Spleen (tissue), 11 donors: ENCODE data around the gene ENGASE. TPM values are rescaled to one million over a fixed set of nuclear protein-coding genes. Genes with fewer than 3 reads are reported as not detected.

Experiments
- DNase-seq: peaks from one replicate; pipeline ENCODE4 v3.0.0-alpha.2; 2020
- H3K27ac ChIP-seq, 8 donors: fragments of 200-600 bp; sonication (generic) in 7 of 8; 1 replicate in 4 of 8; 2 replicates in 4 of 8; pipeline versions ENCODE4 v1.5.0 to v1.8.0; 2016 to 2021; ENCODE audit warnings: inconsistent platforms in 4 of 8, mild to moderate bottlenecking in 4 of 8, moderate library complexity in 1 of 8
- H3K27me3 ChIP-seq, 7 donors: fragments of 200-600 bp; sonication (generic) in 6 of 7; replicated peaks in 1 of 7; 1 replicate in 4 of 7; 2 replicates in 3 of 7; pipeline versions ENCODE4 v1.5.0 to v1.8.0; 2016 to 2021; ENCODE audit warnings: inconsistent platforms in 3 of 7, mild to moderate bottlenecking in 1 of 7
- H3K36me3 ChIP-seq, 6 donors: fragments of 200-600 bp; sonication (generic) in 5 of 6; 1 replicate in 4 of 6; 2 replicates in 2 of 6; pipeline versions ENCODE4 v1.5.0 to v1.8.0; 2016 to 2021; ENCODE audit warnings: inconsistent platforms in 2 of 6
- H3K4me1 ChIP-seq, 6 donors: fragments of 200-600 bp; sonication (generic) in 5 of 6; 1 replicate in 3 of 6; 2 replicates in 3 of 6; pipeline versions ENCODE4 v1.5.0 to v1.8.0; 2016 to 2021; ENCODE audit warnings: inconsistent platforms in 3 of 6
- H3K4me3 ChIP-seq, 8 donors: fragments of 200-600 bp; sonication (generic) in 7 of 8; 1 replicate in 4 of 8; 2 replicates in 4 of 8; pipeline versions ENCODE4 v1.5.0 to v1.8.0; 2016 to 2021; ENCODE audit warnings: inconsistent platforms in 4 of 8, mild to moderate bottlenecking in 4 of 8, moderate library complexity in 2 of 8
- H3K9me3 ChIP-seq, 8 donors: fragments of 200-600 bp; sonication (generic) in 7 of 8; 1 replicate in 4 of 8; 2 replicates in 4 of 8; pipeline versions ENCODE4 v1.5.0 to v1.8.0; 2016 to 2021; ENCODE audit warnings: inconsistent platforms in 4 of 8
- POLR2A ChIP-seq, 3 donors: fragments of 450-650 bp; IDR thresholded peaks; one replicate each; pipeline ENCODE4 v1.5.1; 2017; ENCODE audit warnings: antibody characterized with exemption in 3 of 3, mild to moderate bottlenecking in 1 of 3
- POLR2AphosphoS5 ChIP-seq, 3 donors: sonication (generic); formaldehyde crosslinking; IDR thresholded peaks; one replicate each; pipeline ENCODE4 v1.5.1; 2017; ENCODE audit warnings: antibody characterized with exemption in 3 of 3
- WGBS, 5 donors: extraction: QIAGEN DNeasy Blood & Tissue Kit in 3 of 5; methylation state at CpG; one replicate each; pipeline versions ENCODE4 v1.1.5 to v1.1.7; 2013 to 2018; 5-methylcytosine and 5-hydroxymethylcytosine counted together
- intact Hi-C: fragments of 100-400 bp; cut with DNase I; formaldehyde crosslinking; loops from one replicate; pipeline ENCODE4 v1.15.0; 2023; ENCODE audit warnings: low total_unique reads
- polyA plus RNA-seq, 3 donors: library from polyadenylated mRNA; stranded (reverse); fragments of 200-250 nt; gene quantifications; one replicate each; pipeline ENCODE4 v1.2.1, GENCODE V29; 2013
- total RNA-seq, 7 donors: library from RNA; depleted of rRNA in 3 of 7; stranded (reverse); fragments of >200 nt in 3 of 7; fragmentation: NEBNext Ultra II Directional in 4 of 7; extraction: Animal tissue kit (Norgen Biotek cat#: 25700) in 4 of 7; gene quantifications; one replicate each; pipeline versions ENCODE4 v1.1.0 to v1.2.1, GENCODE V29; 2016 to 2021
- TF ChIP-seq, protein P1 (sequence below), 11 experiments: fragments of 200-600 bp in 7 of 11; fragments of 450-650 bp in 4 of 11; sonication (generic) in 4 of 11; IDR thresholded peaks in 8 of 11; conservative IDR thresholded peaks in 3 of 11; 1 replicate in 7 of 11; 2 replicates in 4 of 11; pipeline versions ENCODE4 v1.4.0 to v1.8.0; 2016 to 2021; ENCODE audit warnings: antibody characterized with exemption in 11 of 11, inconsistent platforms in 4 of 11, mild to moderate bottlenecking in 1 of 11
- donor health status: healthy with polysubstance abuse.
- donor health status: DM: no; HTN: no; CAD: no; lungs with moderate emphysema.
- donor health status: DM: no; HTN: no; CAD: no.
- donor health status: Bipolar disorder and iron deficiency.
- donor health status: healthy.
- donor health status: DM: no; HTN: no; CAD: no.
- donor health status: DM: yes; HTN: yes; CAD: no.

The ENGASE gene
- total and polyA plus RNA-seq, 10 donors: 25.0 to 148 (median 93.2) TPM

DNA sequence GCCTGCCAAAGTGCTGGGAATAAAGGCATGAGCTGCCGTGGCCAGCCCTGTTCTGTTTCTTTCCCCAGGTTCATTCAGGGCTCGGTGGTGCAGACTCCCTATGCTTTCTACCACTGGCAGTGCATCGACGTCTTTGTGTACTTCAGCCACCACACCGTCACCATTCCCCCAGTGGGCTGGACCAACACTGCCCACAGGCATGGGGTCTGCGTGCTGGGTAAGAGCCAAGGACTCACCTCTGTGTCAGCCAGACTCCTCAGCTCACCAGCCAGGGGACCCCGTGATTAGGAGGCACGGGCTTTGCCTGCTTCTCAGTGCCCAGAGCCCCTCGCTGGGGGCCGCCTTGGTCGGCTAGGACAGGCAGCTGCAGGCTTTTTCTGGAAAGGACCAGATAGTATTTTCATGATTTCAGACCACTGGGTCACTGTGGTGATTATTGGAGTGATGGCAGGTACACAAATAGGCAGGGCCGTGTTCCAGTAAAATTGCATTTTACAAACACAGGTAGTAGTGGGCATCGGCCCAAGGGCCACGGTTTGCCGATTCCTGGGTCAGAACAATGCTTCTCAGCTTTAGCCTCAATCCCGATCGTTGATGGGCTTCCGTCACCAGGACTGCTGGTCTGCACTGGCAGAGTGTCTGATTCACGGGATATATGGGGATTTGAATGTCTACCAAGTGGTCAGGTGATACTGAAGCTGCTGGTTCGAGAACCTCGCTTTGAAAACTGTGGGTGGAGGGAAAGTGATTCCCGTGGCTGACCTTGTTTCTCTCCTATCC lies 5.0 kb downstream of the ENGASE start:
- WGBS, 5 donors: 91 to 97% (median 95%) methylated on average over 22 of the region's 22 CpGs
- H3K4me3 ChIP-seq: no peak overlapping the region
- H3K27ac ChIP-seq: no peak overlapping the region
- no peaks in the 10 kb centered on the region for H3K9me3 ChIP-seq
- no peaks in the 10 kb centered on the region for H3K27me3 ChIP-seq
- intact Hi-C loops: no loop called here
- TF ChIP-seq POLR2A (IDR thresholded peaks at IDR 0.05): no peak
- TF ChIP-seq, protein P1, sequence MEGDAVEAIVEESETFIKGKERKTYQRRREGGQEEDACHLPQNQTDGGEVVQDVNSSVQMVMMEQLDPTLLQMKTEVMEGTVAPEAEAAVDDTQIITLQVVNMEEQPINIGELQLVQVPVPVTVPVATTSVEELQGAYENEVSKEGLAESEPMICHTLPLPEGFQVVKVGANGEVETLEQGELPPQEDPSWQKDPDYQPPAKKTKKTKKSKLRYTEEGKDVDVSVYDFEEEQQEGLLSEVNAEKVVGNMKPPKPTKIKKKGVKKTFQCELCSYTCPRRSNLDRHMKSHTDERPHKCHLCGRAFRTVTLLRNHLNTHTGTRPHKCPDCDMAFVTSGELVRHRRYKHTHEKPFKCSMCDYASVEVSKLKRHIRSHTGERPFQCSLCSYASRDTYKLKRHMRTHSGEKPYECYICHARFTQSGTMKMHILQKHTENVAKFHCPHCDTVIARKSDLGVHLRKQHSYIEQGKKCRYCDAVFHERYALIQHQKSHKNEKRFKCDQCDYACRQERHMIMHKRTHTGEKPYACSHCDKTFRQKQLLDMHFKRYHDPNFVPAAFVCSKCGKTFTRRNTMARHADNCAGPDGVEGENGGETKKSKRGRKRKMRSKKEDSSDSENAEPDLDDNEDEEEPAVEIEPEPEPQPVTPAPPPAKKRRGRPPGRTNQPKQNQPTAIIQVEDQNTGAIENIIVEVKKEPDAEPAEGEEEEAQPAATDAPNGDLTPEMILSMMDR (IDR thresholded peaks at IDR 0.05 in 8 of 11, conservative IDR thresholded peaks at IDR 0.05 in 3 of 11): no peak
- TF ChIP-seq POLR2AphosphoS5 (IDR thresholded peaks at IDR 0.05): no peak
- peaks cover 0 to 76% (median 69%) of the 10 kb centered on the region in 6 donors for H3K36me3 ChIP-seq
- peaks cover 11 to 53% (median 29%) of the 10 kb centered on the region in 6 donors for H3K4me1 ChIP-seq
- peak; percentile 70 for DNase-seq

DNA sequence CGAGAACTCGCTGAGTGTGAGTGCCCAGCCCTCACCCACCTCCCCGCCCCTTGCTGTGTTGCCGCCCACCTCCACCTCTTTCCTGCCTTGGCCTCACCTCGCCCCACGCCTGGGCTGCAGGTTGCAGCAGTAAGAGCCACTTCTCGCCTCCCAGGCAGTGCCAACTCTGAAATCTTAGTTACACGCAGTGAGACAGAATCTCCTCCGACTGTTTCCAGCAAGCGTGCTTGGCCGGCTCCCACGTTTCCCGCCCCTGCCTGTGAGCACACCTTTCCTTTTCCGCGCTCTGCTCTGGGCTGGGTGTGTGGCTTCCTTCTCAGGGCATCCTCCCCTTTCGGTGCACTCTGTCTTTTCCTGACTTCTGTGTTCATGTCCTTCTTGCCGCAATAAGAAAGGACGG lies 5.7 kb downstream of the ENGASE start:
- intact Hi-C loops: no loop called here
- H3K36me3 ChIP-seq: peaks cover 0 to 83% (median 77%) of the 10 kb centered on the region in 6 donors
- DNase-seq: peak; percentile 32

DNA sequence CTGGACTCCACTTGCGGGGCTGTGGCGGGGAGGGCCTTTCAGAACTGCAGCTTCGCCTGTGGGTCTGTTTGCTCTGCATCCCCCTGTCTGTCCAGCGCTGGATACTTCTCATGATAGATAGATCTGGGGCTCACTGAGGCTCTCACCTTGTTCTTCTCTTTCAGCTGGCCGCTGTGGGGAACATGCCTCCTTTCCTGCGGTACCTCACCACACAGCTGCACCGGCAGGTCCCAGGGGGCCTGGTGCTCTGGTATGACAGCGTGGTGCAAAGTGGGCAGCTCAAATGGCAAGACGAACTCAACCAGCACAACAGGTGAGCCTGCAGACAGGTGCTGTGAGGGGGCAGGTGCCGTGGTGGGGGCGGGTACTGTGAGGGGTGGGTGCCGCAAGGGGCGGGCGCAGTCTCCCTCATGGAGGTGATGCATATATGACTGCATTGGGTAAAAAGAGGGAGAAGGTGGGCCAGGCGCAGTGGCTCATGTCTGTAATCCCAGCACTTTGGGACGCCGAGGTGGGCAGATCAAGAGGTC lies 6.2 kb downstream of the ENGASE start:
- peak; percentile 67 for DNase-seq
- H3K27me3 ChIP-seq: no peaks in the 10 kb centered on the region

More for the DNA sequence above, 5.7 kb downstream of the ENGASE start:
- Histone ChIP-seq H3K9me3 (no peaks in the 10 kb centered on the region), H3K4me1 (peaks cover 11 to 49% (median 26%) of the 10 kb centered on the region in 6 donors), H3K27ac (no peak overlapping the region), H3K4me3 (no peak overlapping the region), H3K27me3 (no peaks in the 10 kb centered on the region)
- TF ChIP-seq POLR2AphosphoS5 (IDR thresholded peaks at IDR 0.05): peak in 1 of 3 donors; percentile 6
- TF ChIP-seq, protein P1 (IDR thresholded peaks at IDR 0.05 in 8 of 11, conservative IDR thresholded peaks at IDR 0.05 in 3 of 11): no peak
- WGBS, 5 donors: 90 to 96% (median 92%) methylated on average over 18 of the region's 18 CpGs

More for the DNA sequence above, 6.2 kb downstream of the ENGASE start:
- TF ChIP-seq POLR2A (IDR thresholded peaks at IDR 0.05) (no peak), POLR2AphosphoS5 (IDR thresholded peaks at IDR 0.05) (no peak)
- TF ChIP-seq, protein P1 (IDR thresholded peaks at IDR 0.05 in 8 of 11, conservative IDR thresholded peaks at IDR 0.05 in 3 of 11): no peak
- Histone ChIP-seq H3K4me1 (peaks cover 7 to 45% (median 22%) of the 10 kb centered on the region in 6 donors), H3K36me3 (peaks cover 0 to 88% (median 82%) of the 10 kb centered on the region in 6 donors), H3K4me3 (no peak overlapping the region), H3K27ac (no peak overlapping the region), H3K9me3 (no peaks in the 10 kb centered on the region)
- WGBS, 5 donors: 91 to 97% (median 94%) methylated on average over 17 of the region's 17 CpGs
- intact Hi-C loops: no loop called here
